NCI-H526 treated with DMSO at 0.1 percent for 48 hours (cell line): Measurements from ENCODE around the gene CGREF1.
"Not testable (repeated sequence)": the region's sequence is repeated elsewhere in the genome, so short reads cannot be mapped to it uniquely, and the experiment has no call there.

ENCODE experiments used
- DNase-seq: peaks from one replicate; lab custom pipeline; 2025; lab: John Stamatoyannopoulos, UW

The CGREF1 gene

GRCh38 chr2:27111392-27112078 is 7.4 kb downstream of the CGREF1 start:
- not testable (repeated sequence) for DNase-seq

DNA sequence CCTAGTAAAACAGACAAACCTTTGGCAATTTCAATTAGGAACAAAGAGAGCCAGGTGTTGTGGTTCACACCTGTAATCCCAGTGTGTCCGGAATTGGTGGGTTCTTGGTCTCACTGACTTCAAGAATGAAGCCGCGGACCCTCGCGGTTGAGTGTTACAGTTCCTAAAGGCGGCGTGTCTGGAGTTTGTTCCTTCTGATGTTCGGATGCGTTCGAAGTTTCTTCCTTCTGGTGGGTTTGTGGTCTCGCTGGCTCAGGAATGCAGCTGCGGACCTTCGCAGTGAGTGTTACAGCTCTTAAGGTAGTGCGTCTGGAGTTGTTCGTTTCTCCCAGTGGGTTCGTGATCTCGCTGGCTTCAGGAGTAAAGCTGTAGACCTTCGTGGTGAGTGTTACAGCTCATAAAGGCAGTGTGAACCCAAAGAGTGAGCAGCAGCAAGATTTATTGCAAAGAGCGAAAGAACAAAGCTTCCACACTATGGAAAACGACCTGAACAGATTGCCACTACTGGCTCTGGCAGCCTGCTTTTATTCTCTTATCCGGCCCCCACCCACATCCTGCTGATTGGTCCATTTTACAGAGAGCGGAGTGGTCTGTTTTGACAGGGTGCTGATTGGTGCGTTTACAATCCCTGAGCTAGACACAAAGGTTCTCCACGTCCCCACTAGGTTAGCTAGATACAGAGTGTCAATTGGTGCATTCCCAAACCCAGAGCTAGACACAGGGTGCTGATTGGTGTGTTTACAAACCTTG is 8.2 kb downstream of the CGREF1 start:
- DNase-seq, result not testable (repeated sequence)

GRCh38 chr2:27109083-27109482 is 9.8 kb downstream of the CGREF1 start:
- no peak for DNase-seq

DNA sequence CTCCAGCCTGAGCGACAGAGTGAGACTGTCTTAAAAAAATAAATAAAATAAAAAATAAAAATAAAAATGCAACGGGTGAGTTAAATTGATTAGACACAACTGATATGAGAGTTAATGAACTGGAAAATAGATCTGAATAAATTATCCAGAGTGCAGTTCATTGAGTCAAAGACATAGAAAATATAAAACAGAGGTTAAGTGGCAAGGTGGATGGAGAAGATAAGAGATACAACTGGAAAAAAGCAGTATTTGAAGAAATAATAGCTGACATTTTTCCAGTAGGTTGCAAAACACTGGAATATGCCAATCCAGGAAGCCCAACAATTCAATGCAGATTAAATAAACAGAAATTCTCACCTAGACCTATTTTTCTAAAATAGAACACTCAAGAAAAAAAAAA is 10.7 kb downstream of the CGREF1 start:
- DNase-seq, result no peak

GRCh38 chr2:27105981-27106380 is 12.9 kb downstream of the CGREF1 start:
- DNase-seq, result no peak

DNA sequence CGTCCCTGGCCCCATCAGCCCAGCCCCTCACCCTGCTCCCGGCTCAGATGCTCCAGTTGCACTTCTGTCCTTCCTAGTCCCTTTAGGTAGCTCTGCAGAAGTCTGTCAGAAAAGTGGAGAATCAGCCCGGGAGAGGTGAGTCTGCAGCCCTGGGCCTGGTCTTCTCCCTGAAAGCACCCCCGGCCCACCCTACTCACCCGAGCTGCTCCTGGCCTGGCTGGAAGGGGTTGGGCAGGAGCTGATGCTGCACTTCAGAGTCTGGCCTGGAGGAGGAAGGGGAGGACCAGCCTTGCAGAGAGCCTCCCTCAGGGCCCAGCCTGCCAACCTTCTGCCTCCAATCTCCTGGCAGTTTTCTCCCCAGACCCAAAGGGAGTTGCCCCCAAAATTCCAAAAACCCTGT is 16.6 kb downstream of the CGREF1 start:
- DNase-seq, result no peak

- no peak for DNase-seq
These were observed 18.9 kb downstream of the CGREF1 start for GRCh38 chr2:27100036-27100435.

DNA sequence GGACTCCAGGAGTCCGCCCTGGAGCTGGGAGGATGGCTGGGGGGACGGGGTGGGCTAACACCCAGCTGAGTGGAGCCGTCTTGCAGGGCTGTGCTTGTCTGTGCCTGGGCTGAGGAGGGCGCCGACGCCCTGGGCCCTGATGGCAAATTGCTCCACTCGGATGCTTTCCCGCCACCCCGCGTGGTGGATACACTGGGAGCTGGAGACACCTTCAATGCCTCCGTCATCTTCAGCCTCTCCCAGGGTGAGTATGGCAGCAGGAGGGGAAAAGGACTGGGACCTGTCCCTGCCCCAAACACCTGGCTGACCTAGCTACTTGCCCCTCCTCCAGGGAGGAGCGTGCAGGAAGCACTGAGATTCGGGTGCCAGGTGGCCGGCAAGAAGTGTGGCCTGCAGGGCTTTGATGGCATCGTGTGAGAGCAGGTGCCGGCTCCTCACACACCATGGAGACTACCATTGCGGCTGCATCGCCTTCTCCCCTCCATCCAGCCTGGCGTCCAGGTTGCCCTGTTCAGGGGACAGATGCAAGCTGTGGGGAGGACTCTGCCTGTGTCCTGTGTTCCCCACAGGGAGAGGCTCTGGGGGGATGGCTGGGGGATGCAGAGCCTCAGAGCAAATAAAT is 19.5 kb downstream of the CGREF1 start:
- DNase-seq, result no peak

DNA sequence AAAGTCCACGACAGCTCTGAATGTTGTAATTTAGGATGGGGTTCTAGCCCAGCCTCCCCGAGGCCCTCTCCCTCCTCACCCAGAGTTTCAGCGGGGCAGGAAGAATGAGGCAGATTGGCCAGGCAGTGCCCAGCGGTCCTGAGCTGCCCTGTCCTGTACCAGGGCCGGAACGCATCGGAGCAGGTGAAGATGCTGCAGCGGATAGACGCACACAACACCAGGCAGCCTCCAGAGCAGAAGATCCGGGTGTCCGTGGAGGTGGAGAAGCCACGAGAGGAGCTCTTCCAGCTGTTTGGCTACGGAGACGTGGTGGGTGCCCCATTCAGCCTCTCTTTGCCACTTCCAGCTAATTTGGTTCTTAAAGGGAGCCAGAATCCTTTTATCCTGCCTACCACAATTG is 21.6 kb downstream of the CGREF1 start:
- DNase-seq, result no peak

DNA sequence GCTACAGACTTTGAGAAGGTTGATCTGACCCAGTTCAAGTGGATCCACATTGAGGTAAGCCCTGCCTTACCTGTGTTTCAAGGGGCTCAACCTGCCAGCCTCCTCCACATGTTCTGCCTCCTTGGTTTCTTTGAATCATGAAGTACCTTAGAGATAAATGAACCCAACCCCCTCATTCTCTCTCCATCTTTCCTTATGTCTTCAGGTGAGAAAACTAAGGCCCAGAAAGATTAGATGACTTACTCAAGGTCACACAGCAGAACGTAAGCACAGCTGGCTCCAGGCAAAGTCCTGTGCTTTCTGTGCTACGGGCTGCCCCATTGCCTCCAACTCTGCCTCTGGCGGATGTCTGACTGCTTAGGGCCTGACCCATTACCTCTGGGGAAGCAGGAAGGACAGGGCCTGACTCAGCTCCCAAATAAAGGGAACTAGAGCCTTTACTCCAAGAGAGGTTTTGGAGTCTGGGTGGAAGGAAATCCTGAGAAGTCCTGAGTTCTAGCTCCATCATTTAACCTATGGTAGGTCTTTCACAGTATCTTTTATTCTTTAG is 22.1 kb downstream of the CGREF1 start:
- DNase-seq, result no peak

- DNase-seq, result peak; percentile 16
These were observed 22.9 kb downstream of the CGREF1 start for GRCh38 chr2:27095745-27096651.

DNA sequence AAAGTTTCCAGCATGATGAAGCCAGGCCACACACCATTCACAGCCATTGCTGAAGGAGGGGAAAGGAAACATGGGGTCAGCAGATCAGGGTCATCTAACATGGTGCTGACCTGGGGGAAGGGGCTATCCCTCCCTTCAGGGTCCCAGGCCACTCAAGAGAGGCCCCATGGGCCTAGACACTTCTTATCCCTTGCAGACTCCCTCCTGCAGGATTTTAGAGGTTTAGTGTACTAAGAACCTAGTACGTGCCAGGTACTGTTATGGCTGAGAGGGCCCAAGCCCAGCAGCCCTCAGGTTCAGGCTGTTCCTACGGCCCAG is 23.5 kb downstream of the CGREF1 start:
- DNase-seq, result no peak

- DNase-seq, result no peak
These were observed 24.5 kb downstream of the CGREF1 start for GRCh38 chr2:27094353-27094984.

DNA sequence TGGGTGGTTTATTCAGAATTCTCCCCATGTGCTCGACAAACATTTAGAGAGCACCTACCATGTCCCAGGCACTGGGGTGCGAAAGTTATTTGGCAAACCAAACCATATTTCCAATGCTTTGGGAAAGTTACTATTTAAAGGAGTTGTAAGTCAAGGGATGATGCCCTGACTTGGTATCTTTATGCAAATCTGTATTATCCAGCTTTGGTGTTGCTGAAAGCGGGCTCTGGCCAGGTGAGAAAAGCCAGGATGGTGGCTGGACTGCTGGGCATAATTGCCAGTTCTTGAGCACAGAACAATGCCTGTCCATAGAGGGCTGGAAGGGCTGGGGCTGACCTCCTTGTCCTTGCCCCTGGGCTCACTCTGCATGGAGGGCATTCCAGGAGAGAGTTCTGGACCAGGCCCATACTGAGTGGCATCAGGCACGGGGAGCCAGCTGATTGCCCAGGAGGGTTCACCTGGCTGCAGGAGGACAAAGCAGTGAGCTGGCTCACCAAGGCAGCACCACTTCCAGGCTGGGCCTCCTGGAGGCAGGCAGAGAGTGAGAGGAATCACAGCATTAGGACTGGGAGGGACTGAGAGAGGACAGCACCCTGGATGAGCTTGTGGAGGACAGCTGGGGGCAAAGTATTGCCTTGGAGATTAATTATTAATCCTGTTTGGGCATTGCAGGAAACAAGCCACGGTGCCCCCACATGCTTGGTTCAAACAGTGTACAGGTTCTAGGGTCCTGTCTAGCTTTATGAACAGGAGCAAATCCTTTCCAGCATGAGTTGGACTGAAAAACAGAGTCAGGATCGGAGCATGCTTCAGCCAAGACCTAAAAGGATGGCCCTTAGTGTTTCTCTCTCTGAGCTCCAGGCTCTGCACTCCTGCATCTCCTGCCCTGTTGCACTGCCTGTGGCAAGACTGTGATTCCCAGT is 25.2 kb downstream of the CGREF1 start:
- DNase-seq, result no peak

DNA sequence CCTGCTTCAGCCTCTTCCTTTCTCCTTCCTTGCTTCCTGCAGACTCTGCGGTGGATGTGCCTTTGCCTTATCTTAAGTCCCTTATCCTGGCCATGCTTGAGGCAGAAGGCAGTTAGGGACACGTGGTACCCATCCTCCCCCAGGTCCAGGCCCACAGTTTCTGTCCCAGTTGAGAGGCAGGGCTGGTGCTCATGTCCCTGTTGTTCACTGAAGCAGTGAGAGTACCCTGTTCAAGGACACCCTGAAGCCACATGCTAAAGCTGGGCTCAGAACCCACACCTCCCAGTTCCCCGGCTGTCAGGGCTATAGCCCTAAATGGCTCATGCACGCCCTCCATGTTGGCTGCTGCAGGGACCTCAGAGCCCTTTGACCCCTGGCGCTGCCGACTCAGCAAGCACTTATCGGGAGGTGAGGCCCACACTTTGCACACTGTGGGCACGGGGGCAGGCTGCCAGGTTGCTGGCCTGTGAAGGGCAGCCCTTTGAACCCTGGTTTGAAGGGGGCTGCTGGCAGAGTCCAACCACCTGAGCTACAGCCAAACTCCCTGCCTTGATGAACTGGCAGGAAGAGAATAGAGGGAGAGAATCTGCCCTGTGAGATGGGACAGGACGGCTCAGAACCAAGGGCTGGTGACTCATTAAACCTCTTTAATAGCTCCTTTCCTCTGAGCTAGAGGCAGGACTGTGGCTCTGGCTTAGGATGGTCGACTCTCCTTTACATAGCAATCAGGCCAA is 26.1 kb downstream of the CGREF1 start:
- DNase-seq, result no peak

DNA sequence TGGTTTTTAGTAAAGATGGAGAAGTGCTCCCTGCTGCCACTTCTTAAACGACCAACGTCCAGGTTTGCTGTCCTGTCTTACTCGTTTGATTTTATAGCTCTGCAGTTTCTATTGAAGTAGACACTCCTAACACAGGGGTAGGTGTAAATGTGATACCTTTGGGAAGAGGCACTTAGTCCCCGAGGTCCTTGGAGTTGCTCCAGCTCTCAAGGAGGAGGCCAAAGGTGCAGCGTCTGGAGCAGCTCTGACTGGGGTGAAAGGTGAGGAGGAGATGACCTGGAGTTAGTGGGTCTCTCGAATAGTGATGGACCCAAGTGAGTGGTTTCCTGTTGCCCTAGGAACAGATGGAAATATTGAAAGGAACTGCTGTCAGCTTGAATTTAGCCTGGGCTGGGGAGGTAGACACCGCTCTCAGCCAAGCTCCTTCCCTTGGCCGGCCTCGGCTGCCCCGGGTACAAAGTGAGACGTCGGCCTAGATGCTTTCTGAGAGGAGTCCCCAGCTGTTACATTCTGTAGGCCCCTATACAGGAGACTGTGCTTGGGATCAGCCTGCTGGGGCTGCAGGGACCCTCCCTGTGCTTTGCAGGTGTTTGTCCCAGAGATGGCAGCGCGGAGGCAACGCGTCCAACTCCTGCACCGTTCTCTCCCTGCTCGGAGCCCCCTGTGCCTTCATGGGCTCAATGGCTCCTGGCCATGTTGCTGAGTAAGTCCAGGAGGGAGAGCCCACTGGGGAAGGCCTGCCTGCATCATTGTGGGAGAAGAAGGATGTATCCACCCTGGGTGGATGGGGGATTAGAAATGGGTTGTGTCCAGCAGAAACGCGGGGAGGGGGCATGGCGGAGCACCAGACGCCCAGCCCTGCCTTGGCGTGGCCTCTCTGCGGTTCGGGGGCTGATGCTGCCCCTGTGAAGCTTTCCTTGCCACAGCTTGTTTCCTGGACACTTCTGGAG is 26.9 kb downstream of the CGREF1 start:
- DNase-seq, result no peak

DNA sequence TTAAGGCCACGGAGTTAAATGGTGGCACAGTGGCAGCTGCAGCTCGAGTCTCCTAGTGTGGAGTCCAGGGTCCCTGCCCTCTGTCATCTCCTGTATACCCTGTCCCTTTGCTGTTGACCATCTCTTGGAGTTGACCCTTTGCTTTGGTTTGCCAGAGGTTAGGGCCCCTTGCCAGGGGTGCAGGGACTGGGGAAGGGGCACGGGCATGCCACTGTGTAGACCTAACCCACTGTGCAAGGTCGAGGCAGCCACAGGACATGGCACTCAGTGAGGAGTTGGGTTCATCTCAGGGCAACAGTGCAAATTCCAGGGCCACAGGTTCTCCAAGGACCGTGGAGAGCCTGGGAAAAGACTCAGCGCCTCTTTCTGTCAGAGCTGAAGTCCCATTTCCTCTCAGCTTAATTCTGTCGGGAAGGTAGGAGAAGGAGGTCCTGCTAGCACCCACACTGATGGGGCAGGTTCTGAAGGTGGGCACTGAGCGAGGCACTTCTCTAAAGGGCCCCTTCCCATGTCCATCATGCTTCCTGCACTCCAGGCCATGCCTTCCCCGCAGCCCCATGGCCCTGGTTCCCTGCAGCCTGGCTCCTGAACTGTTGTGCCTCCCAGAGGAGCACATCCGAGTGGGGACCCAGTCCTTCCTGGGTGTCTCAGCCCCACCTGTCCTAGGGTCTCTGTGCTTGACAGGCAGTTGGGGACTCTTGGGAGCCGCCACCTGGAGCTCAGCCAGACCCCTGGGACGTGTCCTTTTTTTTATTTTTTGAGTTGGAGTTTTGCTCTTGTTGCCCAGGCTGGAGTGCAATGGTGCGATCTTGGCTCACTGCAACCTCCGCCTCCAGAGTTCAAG is 29.6 kb downstream of the CGREF1 start:
- DNase-seq, result no peak

DNA sequence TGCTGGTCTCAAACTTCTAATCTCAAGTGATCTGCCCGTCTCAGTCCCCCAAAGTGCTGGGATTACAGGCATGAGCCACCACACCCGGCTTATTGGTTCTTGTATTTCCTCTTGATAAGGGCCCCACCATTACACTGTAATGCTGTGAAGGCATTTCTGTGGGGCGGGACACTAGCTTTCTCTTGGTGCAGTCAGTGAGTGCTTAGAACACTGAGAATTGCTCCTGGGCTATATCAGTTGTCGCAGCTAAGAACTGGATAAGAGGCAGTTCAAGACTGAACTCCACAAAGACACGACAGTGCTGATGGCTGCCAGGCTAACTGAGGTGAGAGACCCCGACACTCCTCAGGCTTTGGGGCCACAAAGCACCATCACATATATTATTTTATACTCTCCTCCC is 30.3 kb downstream of the CGREF1 start:
- no peak for DNase-seq
